Amniotic epithelial cell (primary cell): ENCODE measurements around the gene TTC7B.

Experiments used
- DNase-seq: peaks from one replicate; pipeline ENCODE4 v3.0.0-alpha.2; 2010; ENCODE audit warnings: low read depth

The TTC7B gene

DNA sequence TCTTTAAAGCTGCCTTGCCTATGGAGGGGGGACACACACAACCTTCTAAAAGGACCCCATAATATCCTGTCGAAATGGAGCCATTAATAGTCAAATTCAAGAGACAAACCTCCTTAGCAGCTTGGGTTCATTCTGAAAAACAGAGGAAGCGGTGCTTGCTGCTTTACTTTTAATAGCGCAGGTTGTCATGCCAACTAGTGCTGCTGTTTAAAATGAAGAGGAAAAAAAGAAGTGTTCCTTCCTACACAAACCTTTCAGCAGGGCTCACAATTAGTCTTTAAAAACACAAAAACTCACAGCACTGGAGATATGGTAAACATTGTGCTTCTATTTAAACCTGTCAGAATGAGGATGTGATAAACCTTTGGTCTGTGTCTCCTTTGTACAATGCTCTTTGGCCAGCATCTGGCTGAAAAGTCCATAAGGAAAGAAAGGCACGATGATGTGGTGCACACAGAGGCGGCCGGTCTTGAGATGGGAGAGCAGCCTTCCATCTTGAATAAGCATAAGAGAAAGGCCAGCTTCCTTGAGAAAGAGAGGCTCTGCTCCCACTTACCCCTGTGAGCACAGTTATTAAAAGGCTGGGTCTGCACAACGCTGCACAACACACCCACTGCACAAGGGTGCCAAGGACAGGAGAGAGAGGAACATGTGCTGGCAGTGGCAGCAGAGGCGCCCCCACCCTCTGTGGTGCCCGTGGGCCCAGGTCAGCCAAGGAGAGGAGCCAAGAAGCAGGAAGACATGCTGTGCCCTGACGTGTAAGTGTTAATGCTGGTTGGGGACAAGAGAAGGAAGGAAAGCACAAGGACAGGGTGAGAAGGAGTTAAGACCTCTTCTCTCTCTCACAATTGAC is 144.6 kb downstream of the TTC7B start:
- DNase-seq = no peak

DNA sequence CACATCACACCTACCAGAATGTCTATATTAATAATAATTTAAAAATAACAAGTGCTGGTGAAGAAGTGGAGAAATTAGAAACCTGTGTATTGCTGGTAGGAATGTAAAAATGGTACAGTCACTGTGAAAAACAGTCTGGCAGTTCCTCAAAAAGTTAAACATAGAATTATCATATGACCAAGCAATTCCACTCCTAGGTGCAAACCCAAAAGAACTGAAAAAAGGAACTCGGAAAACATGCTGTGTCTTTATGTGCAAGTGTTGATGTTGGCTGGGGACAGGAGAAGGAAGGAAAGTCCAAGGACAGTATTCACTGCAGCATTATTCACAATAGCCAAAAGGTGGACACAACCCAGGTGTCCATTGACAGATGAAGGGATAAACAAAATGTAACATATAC is 146.5 kb downstream of the TTC7B start:
- no peak for DNase-seq

DNA sequence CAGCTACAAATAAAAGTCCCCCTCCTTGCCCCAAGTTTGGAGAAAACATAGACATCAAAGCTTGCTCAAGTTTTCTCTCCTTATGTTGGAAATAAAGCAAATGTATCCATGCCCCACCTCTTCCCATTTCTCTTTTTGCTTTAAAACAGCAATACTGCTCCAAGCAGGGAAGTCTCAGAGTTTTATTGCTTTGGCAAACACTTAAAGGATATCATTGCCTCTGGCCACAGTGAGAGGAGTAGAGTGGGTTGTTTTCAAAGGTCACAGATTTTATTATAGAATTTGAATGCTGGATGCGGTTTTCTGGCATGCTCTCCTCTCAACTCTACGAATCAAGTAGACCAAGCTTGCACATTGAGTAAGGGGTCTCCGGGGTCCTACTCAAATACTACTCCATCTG is 149.7 kb downstream of the TTC7B start:
- no peak for DNase-seq

DNA sequence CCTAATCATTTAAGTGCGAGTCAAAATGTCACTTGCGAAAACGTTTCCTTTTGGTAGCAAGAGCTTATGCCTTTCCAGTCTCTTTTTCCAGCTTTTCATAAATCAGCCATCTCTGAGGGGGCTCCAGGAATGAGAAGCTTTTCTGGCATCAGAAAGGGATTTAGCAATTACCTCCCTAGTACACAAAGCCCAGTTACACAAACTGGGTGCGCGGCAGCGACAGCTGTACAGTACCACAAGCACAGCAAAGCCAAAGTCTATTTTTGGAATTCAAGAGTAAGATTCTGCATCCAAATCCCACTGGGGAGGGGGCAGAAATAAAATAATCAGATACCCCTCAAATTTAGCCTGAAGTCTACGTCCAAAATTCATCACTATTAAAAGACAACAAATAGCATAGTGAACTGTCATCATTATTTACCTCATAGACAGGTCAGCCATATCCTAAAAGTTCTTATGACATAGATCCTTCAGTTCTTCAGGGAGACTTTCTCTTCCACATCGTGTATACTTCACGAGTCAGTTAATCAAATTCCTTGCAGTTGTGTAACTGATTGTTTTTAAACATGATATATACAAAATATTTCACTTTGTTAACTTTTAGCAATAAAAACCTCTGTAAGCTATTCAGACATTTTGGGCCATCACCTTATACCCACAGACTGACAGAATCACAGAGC is 150.8 kb downstream of the TTC7B start:
- no peak for DNase-seq

DNA sequence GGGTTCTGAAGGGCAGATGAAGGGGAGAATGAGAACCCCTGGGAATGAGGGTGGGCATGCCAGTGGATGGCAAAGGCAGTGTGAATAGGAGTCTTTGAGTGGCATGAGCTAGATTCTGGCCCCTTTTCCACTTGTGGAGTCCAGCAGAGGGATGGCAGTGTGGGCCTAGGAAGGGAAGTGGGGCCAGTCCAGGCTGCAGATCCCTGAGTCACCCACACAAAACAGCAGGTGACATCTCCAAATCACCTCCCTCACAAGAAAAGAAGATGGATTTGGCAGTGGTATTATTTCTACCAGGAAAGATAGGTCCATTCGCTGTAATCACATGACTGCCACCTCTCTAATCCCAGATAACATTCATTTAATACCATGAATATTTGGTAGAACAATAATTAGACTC is 151.3 kb downstream of the TTC7B start:
- no peak for DNase-seq

DNA sequence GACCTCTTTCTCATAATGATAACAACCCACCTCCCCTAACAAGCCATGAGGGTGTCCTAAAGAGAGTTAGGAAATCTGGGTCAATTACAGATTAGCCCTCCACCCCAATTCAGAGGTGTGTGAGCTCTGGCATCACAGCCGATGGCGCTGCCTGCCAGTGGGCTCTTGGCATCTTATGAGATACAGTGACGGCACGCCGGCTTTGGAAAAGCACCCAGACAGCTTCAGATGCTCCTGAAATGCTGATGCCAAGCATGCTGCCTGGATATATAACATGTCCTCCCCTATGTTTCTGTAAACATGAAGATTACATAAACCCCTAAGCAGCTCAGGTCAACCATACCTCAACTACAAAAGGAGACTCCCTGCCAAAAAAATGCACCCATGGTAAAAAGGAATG is 152.6 kb downstream of the TTC7B start:
- no peak for DNase-seq

DNA sequence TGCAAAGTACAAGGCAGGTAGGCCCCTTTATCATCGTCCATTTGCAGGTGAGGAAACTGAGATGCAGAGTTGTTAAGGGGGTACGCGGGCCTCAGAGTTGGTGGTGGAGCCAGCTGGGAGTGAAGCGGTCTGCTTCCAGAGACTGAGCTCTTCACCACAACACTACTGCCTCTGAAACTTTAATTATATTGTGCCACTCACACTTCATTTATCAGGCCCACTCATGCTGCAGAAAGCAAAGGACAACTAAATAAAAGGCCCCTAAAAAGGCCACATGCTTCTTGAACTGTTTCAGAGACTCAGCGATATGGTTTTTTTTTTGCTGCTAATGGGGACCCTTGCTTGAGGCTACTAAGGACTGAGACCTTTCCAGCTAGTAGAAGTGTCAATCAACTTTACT is 153.1 kb downstream of the TTC7B start:
- no peak for DNase-seq

DNA sequence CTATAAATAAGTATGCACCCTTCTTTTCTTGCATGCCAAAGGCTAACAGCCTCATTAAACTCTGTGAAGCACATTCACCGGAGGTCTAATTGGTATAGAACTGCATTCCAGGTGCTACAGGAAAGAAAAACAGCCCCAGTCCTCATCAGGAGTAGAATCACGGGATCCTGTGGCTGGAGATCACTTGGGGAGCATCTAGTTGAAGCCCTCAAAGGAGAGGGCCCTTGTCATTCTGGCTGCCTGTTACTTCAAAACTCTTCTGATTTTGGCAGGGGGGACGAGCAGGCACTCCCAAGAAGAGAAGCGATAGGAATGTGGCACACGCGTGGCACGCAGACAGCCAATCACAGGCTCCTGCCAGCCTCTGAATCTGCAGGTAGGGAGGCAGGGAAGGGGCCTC is 154.4 kb downstream of the TTC7B start:
- no peak for DNase-seq

DNA sequence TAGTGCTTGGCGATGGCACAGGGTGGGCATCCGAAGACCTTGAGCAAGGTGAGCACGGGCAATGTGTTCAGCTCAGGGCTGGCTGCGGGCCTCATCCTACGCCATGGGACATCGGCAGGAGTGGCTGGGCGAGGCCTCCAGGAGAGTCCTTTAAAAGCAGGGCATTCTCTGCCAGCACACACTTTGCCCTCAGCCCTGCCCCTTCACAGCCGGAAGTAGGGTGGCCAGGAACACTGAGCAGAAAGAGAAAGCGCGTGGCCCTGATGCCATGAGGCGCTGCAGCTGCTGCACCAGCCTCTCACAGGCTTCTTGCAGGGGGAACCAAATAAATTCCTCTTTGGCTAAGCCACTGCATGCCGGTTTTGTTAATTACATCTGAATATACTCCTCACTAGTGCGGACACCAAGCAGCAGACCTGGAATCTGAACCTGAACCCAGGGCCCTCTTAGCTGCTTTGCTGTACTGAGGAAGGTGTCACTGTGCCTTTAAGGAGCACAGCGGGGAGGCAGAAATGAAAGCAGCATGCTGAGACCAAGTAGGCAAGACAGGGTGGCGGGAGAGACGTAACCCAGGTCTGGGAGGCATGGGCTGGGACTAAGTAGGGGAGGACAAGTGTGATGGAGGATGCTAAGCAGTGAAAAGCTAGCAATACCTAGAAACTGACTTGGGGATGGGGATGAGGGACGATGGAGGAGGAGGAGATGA is 155.2 kb downstream of the TTC7B start:
- DNase-seq = no peak

DNA sequence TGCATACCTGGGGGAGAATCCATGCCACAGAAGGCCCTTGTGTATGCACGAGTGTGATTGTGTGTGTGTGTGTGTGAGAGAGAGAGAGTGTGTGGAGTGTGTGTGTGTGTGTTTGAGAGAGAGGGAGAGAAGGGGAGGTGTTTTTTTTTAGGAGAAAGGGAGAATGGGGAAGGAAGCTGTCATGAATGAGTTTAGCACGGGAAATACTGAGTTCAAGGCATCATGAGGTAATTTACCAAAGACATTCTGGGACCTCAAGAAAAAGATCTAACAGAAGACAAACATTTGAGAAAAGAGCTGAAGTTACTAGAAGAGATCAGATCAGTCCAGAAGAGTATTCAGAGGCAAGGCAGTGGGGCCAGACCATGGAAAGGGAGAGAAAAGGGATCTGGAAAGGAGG is 157.1 kb downstream of the TTC7B start:
- no peak for DNase-seq

DNA sequence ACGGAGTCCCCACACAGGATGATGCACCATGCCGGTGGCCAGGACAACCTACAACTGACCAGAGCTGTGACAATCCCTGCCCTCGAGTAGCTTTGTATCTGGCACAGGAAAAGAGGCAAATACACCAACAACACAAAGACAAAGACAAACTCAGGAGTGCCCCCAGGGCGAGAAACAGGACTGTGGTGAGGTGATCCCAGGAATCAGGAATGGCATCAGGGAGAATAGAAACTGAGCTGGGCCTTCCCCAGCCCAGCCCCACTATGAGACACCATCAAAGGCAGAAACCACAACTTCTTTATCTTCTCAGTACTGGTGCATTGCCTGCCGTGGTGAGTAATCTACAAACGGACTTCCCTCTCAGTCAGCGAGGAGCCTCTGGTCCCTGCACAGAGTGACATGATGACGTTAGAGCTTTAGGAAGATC is 157.7 kb downstream of the TTC7B start:
- DNase-seq = peak; percentile 85

DNA sequence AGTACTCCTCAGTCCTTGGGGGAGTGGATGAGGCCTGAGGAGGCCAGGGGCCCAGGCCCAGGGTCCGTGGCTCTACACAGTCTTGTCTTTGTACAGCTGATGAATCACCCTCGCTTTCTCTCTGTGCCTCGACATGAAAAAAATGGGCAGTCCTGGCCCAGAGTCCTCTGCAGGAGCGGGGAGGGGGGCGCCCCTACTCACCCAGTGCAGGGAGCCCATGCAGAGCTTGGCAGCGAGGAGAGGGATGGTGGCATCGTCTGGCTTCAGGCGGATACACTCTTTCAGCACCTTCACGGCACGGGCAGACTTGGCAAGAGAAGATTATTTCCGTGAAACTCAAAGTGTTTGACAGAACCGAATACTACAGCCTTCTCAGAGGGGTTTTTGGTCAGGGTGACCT is 159.3 kb downstream of the TTC7B start:
- DNase-seq = no peak

DNA sequence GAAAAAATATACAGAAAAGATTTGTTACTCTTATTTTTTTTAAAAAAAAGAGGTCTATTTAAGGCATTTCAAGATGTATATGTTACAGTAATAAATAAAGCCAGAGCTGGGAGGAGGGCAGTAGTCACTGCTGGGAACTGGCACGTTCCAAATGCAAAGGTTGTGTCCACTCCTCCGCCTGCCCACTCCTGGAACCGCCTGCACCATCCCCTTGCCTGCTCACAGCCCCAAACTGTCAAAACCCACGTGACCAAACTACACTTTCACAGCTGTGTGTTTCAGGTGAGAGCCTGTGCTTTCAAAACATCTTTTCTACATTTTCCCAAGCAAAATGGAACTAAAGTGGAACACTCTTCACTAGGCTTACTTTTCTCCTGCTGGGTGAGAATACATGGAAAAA is 160.4 kb downstream of the TTC7B start:
- DNase-seq = no peak

DNA sequence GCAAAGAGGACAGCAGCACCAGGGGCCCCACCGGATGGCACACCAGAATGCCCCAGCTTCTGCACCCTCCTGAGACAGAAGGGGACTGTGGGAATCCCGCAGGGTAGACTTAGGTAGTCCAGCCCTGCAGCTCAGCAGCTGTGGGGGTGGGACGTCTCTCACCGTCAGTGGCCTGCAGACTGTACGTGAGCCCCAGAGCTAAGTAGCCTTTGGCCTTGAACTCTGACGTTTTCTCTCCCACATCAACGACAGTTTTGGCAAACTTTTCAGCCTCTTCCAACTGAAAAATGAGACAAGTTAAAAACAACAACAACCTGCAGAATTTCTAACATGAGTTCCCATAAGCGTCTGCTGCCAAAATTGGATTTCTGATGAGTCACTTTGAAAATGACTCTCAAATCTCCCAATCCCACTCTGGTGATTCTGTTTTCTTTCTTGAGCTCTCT is 161.4 kb downstream of the TTC7B start:
- DNase-seq = peak; percentile 72

DNA sequence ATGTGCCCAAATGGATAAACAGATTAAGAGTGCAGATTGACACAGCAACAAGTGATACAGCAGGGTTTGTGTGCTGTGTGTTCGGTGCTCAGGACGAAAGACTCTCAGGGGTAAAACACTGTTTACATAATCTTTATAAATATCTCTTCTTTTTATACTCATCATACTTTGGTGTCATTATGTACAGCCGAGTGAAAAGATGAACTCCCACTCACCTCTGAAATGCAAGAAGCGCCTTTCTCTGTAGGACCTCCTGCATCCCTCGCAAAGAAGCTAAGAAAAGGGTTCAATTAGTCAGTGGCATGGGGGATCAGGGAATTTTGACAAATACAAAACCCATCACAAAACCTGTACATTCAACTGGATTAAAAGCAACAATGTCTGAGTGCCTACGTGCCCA is 163.6 kb downstream of the TTC7B start:
- DNase-seq = no peak

DNA sequence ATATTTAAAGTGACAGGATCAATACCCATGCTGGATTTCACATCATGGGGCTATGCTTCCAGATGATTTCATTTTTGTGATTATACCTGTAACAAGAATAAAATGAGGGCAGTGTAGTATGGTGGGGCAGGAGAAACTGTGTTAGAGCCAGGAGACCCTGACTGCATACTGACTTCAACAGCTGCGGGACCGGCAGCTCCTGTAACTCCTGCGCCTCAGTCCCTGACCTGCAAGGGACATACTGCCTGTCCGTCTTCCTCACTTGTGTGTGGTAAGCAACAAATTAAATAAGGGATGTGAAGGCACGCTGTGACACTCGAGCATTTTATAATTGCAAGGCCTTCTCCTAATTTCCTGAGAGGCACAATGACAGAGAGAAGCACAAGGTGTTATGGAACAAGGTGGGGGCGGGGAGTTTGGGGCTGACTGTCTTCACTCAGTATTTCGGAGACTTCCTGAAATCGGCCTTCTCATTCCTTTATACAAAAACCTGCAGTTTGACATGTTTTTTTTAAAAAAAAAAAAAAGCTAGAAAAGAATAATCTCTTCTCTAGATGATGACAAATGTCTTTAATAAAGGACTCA is 164.2 kb downstream of the TTC7B start:
- no peak for DNase-seq

DNA sequence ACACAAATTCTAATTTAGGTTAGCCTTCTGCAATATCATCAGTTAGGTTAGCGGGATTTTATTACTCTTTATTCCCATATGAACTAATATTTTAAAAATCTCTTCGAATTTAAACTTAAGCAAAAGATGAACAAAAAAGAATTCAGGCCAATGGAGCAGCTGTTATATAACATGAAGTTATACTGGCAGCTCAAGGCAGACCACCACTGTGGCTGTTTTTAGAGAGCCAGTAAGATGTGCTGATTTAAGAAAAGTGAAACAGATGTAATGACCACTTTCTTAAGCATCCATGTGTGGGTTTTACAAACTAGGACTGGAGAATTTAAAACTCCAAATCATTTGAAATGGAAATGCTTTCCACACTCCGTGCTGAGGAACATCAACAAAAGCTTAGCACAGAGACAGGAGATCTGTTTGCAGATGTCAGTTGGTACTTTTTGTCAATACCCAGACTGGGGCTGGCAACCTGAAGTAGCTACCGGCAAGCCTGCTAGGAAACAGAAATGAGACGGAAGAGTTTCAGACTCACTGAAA is 164.9 kb downstream of the TTC7B start:
- no peak for DNase-seq

DNA sequence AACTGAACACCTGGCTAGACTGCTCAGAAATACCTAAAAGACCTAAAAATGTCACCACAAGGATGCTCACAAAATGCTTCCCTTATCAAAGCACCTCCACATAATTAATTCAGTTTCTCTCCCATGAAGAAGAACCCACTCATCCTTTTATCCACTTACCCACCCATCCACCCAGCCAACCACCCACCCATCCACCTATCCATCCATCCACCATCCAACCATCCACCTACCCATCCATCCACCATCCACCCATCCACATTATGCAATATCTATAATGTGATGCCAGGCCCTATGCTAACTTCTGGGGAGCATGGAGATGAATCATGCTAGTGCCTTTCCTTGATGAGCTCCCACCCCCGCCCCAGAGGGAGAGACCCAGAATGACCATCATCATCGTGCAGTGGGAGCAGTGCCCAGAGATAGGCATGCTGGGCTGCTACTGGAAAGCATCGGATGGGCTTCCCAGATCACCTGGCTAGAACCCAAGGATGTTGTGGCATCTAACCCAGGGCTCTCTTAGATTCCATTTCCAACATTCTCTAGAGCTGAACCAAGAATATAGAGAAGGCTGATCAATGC is 166.6 kb downstream of the TTC7B start:
- DNase-seq = no peak

DNA sequence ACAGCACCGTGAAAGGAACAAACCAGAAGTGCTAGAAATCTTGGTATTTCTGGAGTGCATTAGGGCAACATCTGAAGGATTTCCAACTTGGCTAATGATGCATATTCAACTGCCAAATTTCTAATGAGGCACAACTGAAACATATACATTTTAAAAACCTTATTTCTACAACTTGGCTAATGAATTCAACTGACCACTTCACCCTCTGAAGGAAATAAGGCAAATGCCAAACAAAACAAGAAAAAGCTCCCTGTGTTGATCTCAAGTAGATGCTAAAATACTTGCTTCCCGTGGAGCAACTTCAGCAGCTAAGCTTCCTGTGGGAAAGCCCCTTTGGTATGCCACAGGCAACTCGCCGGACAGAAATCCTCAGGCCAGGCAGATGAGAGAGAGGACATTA is 167.1 kb downstream of the TTC7B start:
- DNase-seq = no peak

DNA sequence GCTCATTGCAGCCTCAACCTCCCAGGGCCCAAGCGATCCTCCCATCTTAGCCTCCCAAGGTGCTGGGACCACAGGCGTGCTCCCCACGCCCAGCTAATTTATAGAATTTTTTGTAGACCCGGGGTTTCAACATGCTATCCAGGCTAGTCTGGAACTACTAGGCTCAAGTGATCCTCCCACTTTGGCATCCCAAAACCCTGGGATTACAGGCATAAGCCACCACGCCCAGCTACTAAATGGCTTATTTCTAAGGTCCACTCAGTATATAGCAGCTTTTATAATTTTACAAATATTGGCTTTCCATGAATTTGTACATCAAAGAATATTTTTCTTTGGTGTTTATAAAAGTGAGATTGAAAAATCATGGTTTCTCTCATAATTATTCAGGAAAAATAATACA is 167.8 kb downstream of the TTC7B start:
- DNase-seq = no peak

DNA sequence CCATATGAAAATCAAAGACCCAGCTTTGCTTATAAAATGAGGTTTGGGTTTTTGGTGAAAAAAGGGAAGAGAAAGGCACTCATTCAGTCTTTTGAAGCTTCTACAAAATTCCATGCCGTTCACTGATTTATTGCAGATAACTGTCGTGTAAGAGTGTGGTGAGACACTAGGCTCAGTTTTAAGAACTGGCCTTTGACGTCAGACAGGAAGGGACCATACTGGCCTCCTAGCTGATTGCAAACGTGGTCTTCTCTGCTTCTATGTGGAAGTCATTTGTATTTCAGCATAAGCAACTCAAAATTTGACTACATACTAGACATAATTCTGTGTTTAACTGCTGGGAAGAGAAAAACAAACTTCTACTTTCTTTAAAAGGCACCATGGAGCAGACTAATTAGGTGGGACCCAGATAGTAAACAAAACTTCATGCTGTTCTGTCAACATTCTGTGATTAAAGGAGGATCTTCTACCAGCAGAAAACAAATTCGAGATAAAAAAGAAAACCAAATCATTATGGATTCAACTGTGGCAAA is 168.7 kb downstream of the TTC7B start:
- no peak for DNase-seq
